ENCODE measurements around the gene CHST8.

DNA sequence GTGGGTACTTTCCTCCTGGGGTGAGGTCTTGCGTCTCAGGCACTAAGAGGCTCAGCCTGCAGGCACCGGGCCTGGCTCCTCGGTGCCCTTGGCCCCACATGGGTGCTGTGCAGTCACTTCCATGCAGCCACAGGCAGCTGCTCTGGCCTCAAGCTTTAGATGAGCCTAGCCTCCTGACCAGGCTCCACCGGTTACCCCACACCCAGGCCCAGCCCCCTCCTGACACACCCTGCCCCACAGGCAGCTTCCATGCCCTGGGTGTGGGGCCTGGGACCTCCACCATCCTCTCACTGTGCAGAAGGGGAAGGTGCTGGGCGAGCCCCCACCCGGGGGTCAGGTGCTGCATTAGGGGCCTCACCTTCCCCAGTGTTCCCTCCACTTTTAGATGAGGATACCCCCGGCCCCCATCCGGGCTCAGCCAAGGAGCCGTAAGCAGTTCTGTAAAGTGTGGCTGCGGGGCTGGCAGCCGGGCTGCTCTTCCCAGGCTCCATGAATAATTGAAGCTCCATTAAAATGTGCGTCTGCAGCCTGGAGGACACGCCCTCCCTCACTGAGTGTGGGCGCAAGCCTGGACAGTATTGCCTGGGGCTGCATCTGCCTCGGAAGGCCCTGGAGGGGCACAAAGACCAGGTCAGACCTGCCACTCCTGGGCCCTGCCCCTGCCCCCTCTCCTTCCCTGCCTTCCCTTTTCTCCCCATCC, 102.4 kb downstream of the CHST8 start:
- TF ChIP-seq, protein P1, sequence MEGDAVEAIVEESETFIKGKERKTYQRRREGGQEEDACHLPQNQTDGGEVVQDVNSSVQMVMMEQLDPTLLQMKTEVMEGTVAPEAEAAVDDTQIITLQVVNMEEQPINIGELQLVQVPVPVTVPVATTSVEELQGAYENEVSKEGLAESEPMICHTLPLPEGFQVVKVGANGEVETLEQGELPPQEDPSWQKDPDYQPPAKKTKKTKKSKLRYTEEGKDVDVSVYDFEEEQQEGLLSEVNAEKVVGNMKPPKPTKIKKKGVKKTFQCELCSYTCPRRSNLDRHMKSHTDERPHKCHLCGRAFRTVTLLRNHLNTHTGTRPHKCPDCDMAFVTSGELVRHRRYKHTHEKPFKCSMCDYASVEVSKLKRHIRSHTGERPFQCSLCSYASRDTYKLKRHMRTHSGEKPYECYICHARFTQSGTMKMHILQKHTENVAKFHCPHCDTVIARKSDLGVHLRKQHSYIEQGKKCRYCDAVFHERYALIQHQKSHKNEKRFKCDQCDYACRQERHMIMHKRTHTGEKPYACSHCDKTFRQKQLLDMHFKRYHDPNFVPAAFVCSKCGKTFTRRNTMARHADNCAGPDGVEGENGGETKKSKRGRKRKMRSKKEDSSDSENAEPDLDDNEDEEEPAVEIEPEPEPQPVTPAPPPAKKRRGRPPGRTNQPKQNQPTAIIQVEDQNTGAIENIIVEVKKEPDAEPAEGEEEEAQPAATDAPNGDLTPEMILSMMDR (IDR thresholded peaks at IDR 0.05; ENCODE audit: borderline replicate concordance, extremely low read depth, low read length, poor library complexity, severe bottlenecking): no peak
- TF ChIP-seq EZH2 (IDR thresholded peaks at IDR 0.05; ENCODE audit: borderline replicate concordance, low read depth, low read length, severe bottlenecking): no peak
